Peyer's patch (tissue), 4 donors: ENCODE data around the gene RXRB.

Source experiments
- CTCF ChIP-seq, 6 experiments: fragments of 450-650 bp in 4 of 6; fragments of 200-600 bp in 2 of 6; sonication (generic) in 1 of 6; IDR thresholded peaks; one replicate each; pipeline ENCODE4 v1.5.1; 2017 to 2019; ENCODE audit warnings: antibody characterized with exemption in 6 of 6, mild to moderate bottlenecking in 3 of 6, moderate library complexity in 1 of 6
- POLR2A ChIP-seq, 2 donors: fragments of 450-650 bp; IDR thresholded peaks; one replicate each; pipeline ENCODE4 v1.5.1; 2017; ENCODE audit warnings: antibody characterized with exemption in 2 of 2, mild to moderate bottlenecking in 2 of 2, moderate library complexity in 2 of 2

- TF ChIP-seq CTCF (IDR thresholded peaks at IDR 0.05) (no peak), POLR2A (IDR thresholded peaks at IDR 0.05) (no peak)
Measured at GRCh38 chr6:33175436-33176069, 24.9 kb downstream of the RXRB start.
